Kidney capillary endothelial cell (primary cell): ENCODE data around the gene RAB7A.

Experiments used
- DNase-seq: peaks from one replicate; pipeline ENCODE4 v3.0.0-alpha.2; 2018; ENCODE audit warnings: low spot score

RAB7A gene

DNA sequence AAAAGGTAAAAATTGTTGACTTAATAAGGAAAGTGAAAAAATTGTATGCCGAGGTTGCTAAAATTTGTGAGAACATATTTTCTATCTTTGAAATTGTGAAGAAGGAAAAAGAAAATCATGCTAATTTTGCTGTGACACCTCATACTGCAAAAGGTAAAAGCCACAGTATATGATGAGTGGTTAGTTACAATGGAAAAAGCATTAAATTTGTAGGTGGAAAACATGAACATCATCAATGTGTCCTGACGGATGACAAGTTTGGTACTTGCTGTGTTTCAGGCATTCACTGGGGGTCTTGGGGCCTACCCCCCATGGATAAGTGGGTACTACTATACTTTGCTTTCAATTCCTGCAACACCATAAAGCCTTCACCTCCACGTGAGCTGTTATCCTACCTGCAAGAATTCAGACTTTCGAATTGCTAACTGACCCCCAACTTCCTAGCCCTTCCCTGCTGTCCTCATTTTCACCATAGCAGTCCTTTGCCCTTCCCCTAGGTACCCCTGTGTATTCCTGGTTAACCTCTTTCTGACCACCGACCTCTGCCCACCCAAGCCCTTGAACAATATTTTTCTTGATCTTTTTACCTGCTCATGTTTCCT, 62.4 kb downstream of the RAB7A start:
- DNase-seq, result no peak

DNA sequence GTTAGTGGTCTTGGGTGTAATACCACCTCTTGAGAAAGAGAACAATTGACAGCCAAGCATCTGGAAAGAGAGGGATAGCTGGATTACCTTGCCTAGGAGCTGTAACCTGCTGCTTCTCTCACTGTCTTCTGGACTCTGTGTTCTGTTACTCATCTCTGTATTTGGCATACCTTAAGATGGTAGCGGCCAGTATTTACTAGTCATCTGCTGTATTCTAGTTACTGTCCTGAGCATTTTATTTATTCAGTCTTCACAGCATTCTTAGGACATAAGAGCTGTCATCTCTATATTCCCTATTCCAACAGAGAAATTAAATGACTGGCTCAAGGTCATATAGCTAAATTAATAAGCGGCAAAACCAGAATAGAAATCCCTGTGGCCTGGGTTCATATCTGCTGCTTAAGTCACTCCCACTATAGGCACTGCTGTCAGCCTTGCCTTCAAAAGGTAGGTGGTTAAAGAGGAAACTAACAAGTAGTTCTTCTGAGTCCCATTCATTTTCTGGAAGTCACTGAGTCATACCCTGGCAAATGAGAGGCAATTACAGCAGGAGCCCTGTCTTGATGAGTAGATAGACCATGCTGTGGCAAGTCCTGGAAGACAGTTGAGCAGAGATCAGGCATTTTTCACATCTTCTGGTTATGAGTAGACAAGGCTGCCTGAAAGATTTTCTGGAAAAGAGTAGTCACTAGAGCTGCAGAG, 68.2 kb downstream of the RAB7A start:
- peak; percentile 52 for DNase-seq

DNA sequence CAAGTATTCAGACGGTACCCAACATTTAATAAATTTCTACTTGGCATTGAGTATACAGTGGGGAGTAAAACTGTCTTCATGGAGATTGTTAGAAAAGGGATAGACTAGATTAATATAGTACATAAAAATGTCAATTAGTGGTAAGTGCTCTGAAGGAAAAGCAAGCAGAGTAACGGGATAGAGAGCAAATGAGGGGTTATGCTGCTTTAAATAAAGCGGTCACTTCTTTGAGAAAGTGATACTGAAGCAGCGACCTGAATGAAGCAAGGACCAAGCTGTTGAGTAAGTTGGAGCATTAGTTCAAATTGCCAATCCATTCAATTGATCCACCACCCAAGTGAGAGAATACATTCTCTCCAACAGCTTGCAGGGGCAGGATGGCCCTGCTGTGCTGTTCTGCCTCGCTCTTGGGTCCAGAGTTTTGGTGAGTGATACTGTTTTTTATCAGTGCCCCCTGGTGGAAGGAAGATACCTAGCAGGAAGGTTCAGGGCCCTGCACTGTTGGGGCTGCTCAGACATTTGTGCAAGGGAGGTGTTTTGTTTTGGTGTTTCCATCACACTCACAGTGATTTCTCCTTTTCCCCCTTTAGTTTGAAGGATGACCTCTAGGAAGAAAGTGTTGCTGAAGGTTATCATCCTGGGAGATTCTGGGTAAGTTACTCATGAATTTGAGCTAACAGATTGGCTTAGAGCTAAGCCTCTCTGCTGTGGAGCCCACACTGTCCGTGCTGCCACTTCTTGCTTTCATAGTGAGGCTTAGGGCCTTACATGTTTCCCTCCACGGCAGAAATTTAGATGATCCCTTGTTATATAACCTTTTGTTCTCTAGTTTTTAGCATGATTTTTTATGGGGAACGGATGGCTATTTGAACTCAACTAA, 69.0 kb downstream of the RAB7A start:
- DNase-seq, result peak; percentile 66

GRCh38 chr3:128799653-128800052, 73.7 kb downstream of the RAB7A start:
- DNase-seq, result no peak

GRCh38 chr3:128800241-128801187, 74.5 kb downstream of the RAB7A start:
- DNase-seq, result no peak

GRCh38 chr3:128801779-128802380, 75.9 kb downstream of the RAB7A start:
- no peak for DNase-seq

GRCh38 chr3:128803307-128803706, 77.3 kb downstream of the RAB7A start:
- DNase-seq, result no peak

DNA sequence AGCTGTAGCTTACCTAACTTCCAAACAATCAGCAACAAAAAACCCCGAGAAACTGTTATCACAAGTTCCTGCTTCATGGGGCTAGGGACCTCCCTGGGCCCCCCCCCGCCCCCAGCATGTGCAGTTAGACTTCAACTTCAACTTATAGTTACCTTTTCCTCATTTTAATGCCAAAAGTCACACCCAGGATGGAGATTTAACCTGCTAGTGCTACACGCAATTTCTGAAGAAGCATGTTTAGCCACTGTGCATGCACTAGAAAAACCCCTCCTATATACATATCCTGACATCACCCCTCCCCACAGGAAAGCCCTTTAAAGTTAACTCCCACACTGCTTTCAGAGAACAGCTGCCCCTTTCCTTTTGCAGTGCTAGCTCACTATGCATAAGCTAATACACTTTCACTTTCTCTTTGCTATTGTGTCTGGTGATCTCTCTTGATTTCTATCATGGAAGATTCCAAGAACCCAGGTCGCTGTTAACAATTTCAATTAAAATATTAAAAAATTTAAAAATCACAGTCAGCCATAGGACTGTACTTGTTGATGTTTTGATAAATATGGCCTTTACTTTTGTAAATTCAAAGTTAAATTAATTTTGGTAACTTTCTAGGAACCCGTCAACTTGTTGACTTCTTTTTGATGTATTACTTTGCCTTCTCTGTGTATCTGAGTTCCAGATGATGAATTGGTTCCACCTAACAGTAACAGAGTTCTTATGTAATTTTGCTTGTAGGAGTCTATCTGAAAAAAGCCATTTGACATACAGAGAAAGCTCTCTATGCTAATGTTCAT, 78.2 kb downstream of the RAB7A start:
- peak; percentile 53 for DNase-seq

DNA sequence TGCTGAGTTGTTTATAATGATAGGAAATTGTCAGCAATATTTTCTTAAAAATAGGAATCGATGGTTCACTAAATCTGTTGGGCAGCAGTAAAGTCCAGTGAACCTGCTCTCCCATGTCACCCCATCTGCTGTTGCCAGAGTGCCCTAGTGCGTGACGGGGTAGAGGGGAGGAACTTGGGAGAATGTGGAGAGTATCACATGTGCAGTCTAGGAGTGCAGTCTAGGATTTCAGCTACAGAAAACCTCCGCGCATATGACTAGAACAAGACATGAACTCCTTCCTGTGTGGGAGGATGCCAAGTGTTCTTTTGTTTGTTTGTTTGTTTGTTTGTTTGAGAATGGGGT, 78.8 kb downstream of the RAB7A start:
- no peak for DNase-seq

- DNase-seq, result peak; percentile 64
Measured at GRCh38 chr3:128805772-128806171, 79.8 kb downstream of the RAB7A start.

GRCh38 chr3:128806588-128806987, 80.6 kb downstream of the RAB7A start:
- no peak for DNase-seq

DNA sequence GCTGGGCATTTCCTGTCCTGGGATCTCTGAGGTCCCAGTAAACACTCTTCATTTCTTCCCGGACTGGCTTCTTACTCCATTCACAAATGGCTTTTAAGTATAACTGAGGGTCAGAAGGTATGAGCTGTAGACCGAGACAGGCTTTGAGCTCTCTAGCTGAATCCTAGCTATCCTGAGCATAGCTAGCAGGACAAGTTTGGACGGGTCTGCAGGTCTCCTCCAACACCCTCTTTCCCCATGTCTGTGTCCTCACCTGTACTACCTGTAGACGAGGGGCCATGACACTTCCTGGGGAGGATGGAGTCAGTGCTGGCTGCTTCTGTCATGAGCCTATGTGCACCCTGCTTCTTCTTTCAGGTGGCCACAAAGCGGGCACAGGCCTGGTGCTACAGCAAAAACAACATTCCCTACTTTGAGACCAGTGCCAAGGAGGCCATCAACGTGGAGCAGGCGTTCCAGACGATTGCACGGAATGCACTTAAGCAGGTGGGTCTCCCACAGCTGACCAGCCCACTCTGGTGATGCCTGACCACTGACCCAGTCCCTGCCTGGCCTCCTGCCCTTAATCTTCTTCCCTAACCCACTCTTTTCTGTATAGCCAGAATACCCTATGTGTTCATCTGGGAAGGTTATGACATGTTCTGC, 81.3 kb downstream of the RAB7A start:
- DNase-seq, result no peak

GRCh38 chr3:128808672-128809071, 82.7 kb downstream of the RAB7A start:
- DNase-seq, result no peak

DNA sequence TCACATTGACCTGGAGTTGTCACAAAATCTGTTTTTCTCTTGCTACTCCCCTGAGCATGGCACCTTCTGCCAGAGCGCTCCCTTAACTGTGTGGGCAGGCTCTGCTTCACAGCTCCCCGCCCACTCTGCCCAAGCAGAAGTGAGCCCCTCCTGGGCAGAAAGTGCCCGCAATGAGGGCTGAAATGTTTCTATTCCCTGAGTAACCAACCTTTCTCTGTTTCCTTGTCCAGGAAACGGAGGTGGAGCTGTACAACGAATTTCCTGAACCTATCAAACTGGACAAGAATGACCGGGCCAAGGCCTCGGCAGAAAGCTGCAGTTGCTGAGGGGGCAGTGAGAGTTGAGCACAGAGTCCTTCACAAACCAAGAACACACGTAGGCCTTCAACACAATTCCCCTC, 87.1 kb downstream of the RAB7A start:
- DNase-seq, result peak; percentile 45

DNA sequence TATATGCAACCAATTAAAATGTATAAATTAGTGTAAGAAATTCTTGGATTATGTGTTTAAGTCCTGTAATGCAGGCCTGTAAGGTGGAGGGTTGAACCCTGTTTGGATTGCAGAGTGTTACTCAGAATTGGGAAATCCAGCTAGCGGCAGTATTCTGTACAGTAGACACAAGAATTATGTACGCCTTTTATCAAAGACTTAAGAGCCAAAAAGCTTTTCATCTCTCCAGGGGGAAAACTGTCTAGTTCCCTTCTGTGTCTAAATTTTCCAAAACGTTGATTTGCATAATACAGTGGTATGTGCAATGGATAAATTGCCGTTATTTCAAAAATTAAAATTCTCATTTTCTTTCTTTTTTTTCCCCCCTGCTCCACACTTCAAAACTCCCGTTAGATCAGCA, 88.1 kb downstream of the RAB7A start:
- DNase-seq, result no peak

DNA sequence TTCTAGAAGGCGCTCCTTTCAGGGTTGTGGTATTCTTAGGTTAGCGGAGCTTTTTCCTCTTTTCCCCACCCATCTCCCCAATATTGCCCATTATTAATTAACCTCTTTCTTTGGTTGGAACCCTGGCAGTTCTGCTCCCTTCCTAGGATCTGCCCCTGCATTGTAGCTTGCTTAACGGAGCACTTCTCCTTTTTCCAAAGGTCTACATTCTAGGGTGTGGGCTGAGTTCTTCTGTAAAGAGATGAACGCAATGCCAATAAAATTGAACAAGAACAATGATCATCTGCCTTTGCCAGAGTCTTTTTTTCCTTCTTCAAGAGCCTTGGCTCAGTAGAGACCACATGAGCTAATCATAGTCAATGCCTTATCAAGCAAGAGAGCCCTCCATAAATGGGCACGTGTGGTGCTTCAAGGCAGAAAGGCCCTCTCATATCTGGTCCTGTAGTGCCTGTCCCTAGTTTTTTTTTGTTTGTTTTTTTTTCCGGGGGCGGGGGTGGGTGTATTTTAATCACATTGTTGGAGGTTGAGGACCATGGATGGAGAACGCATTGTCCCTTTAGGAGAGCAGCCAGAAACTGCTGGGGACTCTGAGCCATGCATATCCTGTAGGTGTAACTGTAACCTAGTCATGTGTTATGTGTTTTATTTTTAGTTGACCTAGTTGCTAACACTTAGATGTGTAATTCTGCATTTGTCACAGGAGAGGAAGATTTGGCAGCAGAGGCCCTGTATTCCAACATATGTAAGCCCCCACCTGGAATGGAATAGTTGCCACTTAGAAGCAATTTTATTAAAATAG, 88.7 kb downstream of the RAB7A start:
- DNase-seq, result no peak

DNA sequence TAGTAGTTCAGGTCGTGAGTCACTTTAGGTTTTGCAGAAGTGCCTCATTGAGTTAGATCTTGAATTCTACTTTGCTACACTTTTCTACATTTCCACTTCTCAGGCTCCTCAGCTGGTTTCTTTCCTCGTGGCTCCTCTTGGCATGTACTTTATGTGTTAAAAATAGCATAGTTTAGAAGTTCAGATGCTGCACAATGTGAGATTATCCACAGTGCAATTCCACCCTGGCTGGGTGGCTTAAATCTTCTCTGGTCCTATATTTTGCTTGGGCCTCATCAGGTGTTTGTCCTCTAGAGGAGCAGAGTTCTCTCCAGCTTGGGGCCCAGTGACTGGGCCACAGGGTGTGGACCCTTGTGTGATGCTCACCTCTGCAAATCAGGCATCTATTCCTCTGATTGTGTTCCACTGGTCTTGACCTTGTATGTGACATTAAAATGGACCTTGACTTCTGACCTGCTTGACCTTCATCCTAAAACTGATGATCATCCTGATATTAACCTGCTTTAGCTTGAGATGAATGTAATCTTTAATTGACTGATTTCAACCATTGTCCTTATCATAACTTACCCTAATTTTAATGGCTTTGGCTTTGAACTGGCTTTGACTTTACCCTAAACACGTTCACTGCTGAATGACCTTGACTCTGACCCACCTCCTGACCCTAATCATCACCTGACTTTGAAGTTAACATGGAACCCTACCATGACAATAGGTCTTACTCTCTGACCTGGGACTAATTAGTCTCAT, 89.5 kb downstream of the RAB7A start:
- no peak for DNase-seq

- DNase-seq, result no peak
Measured at GRCh38 chr3:128818186-128818787, 92.3 kb downstream of the RAB7A start.
